ENCODE data around the gene KIAA2012.
A peak's percentile ranks its signal among the peaks of the same experiment; 100 is the strongest.

The KIAA2012 gene

DNA sequence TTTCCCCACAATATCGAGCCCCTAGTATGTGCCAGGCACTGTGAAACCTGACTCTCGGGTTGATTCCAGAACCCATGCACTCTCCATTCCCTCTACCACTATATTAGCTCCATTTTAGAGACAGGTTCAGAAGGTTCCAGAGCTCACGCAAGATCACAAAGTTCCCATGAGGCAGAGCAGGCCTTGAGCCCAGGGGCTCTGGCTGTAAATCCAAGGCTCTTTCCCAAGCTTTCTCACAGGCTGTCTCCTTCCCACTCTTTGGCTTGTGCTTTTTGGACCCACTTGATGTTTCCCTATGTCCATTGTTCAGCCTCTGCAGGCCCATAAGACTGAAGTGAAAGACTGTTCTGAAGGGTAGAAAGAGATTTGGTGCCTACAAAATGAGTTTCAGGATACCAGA is 15.7 kb downstream of the KIAA2012 start:
- DNase-seq, result no peak

DNA sequence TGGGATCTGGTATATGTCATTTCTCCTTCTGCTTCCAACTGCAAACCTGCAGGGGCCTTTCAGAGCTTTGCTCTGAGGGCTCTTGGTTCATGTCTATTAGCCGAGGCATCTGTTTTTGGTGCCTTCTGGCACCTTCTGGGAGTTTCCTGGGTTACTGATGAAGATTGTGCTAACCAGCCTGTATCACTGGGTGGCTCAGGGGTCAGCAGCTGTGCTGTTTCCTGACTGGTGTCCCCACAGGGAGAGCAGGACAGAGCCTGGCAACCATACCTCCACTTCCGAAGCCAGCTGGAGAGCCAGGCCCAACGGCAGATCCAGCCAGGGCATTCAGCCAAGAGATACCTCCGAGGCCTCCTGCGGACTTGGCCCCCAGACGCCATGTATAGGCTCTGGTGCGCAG is 17.5 kb downstream of the KIAA2012 start:
- DNase-seq, result no peak

DNA sequence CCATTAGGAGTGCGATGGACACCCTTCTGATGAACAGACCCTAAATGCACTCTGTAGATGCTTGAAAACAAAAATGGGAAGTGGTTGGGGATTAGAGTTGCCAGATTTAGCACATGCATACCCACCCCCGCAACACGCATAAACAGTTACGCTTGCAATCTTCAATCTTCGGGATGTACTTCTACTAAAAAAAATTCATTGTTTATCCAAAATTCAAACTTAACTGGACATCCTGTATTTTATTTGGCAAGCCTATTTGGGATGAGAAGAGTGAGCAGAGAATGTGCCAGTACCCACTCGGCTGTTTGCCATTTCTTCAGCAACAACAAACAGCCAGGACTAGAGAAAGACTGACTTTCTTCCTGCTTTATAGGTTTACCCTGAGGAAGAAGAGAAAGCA is 18.4 kb downstream of the KIAA2012 start:
- no peak for DNase-seq

DNA sequence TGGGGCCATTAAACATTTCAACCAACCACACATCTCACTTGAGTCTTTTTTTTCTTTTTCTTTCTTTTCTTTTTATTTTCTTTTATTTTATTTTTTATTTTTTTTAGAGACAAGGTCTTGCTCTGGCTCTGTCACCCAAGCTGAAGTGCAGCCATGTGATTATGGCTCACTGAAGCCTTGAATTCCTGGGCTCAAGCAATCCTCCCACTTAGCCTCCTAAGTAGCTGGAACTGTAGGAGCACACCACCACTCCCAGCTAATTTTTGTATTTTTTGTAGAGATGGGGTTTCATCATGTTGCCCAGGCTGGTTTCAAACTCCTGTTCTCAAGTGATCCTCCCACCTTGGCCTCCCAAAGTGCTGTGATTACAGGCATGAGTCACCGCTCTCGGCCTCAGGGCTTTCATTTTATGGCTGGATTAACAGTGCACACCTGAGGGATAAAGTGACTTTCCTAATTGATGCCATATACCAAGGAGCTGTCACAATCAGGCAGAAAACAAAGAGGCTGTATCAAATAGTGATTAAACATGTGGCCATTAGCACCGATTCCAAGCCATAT is 21.5 kb downstream of the KIAA2012 start:
- DNase-seq, result peak; percentile 89

GRCh38 chr2:202095235-202095634 is 22.2 kb downstream of the KIAA2012 start:
- DNase-seq, result no peak

DNA sequence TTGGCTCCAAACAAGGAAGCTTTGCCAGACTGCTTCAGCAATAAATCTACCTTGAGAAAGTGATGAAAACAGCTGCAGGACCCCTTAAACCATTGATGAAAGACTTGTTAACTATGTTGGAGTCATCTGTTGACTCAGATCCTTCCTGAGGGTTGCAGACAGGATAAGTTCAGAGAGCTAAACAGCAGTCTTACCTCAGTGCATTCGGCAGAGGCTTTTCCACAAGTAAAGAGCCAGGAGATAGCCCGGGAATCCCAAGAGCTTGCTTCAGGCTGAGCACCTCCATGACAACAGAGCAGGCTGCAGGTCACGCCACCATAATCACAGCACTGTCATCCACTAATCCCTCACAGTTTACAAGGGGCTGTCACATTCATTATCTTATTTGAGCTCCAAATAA is 23.7 kb downstream of the KIAA2012 start:
- DNase-seq, result peak; percentile 85

GRCh38 chr2:202098291-202098690 is 25.2 kb downstream of the KIAA2012 start:
- DNase-seq, result no peak

DNA sequence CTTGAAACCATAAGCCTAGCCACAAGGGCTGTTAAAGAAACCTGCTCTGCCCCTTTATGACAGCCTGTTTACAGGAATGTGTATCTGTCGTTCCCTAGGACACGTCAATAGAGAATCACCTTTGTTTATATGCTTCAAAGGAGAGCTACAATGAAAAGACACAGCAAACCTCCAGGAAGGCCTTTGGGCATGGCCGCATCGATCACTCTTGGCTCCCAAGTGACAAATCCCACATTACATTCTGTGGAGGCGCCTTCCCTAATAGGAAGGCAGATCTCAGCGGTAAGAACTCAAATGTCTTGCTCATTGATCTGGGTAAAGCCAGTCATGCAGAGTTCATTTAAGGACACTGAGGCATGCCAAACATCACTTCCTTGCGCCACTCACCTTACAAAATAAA is 26.5 kb downstream of the KIAA2012 start:
- no peak for DNase-seq

- no peak for DNase-seq
These were observed 27.1 kb downstream of the KIAA2012 start for GRCh38 chr2:202100176-202100575.

- no peak for DNase-seq
These were observed 28.0 kb downstream of the KIAA2012 start for GRCh38 chr2:202101026-202101579.

GRCh38 chr2:202102425-202103000 is 29.5 kb downstream of the KIAA2012 start:
- DNase-seq, result no peak

DNA sequence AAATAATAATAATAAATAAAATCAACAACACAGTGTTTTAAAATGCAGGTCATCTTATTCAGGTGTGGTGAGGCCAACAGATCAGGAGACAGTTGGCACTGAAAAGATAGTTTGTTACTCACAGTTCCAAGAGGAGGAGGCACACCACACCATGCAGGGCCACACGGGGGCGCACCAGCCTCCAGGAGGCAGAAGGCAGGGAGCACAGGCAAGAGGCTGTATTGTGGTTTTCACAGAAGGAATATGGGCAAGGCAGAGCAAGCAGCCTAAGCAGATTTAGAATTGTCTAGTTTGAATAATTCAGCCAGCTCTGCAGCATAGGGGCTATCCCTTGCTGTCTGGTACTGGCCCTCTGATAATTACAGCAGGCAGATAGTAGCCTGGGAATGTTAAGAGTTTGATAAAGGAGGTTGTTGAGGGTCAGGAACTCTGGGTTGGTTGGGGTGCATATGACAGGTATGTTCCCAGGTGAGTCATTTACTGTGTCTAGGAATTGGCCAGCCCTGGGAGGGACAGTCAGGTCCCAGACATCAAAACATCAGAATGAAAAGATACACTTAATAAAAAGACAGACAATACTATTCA is 31.3 kb downstream of the KIAA2012 start:
- DNase-seq, result peak; percentile 82

- DNase-seq, result no peak
These were observed 32.0 kb downstream of the KIAA2012 start for GRCh38 chr2:202105025-202105424.

DNA sequence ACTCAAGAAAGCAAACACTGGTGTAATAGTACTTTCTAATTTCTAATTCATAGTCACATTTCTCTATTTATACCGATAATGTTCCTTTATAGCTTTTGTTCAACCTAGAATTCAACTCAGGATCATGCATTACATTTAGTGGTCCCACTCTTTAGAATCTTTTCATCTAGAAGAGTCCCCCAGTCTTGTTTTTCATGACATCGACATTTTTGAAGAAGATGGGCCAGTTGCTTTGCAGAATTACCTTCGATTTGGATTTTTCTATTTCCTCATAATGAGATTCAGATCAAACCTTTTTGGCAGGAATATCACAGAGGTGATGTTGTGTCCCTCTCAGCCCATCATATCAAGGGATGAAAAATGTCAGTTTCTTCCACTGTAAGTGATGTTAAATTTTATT is 35.3 kb downstream of the KIAA2012 start:
- DNase-seq, result no peak

DNA sequence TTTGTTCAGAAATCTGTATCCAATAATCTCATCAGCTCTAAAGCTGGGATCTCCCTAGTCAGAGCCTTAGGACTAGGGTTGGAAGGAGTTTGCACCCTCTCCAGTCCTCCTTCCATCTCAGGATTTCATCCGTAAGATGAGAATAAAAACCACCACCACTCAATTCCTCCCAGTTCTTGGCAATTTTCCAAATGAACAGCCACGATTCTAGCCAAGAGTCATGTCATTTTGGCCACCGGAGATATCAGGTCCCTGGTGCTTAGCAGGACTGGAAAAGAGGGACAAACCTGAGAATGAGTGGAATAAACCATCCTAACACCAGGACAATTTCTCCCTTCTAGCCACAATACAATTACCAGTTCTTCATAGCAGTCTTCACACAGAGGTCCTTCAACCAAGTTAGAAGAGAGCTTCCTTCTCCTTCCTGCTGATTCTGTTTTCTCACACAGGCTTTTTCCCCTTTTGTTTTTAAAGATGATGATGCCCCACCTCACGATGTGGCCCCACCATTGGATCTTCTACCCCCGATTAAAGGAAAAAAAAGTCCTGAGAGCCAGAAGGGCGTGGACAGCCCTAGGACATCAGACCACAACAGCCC is 36.2 kb downstream of the KIAA2012 start:
- DNase-seq, result no peak

GRCh38 chr2:202109737-202110184 is 36.7 kb downstream of the KIAA2012 start:
- DNase-seq, result peak; percentile 61

DNA sequence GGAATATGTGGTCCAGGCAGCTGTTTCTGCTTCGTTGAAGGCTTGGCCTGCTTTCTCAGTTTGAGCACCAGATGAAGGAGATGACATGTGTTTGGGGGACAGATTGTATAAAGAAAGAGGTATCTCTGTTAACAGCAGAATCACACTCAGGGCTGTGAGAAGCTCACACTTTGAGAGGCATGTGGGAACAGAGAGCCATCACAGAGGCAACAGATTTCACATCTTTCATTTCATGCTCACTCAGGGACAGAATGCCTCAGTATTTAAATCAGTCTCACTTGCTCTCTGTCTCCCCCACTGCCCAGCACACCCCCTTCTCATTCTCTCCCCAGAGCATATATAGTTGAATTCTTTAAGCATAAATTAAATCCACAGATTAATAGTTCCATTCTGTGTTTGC is 37.4 kb downstream of the KIAA2012 start:
- DNase-seq, result no peak

DNA sequence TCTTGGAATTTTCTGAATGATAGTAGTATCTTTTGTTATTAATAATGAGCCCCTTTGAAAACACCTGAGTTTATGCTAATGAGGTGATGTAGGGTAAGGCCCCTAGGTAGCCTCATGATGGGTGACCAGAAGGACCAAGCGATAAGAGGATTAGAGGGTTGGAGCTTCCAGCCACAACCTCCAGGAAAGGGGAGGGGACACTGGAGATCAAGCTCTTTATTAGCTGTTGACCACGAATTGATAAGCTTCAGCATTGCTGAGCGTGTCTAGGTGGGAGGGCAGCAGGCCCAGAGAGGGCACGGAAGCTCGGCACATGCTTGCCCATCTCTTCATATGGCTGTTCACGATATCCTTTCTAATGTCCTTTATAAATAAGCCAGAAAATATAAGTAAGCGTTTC is 39.0 kb downstream of the KIAA2012 start:
- no peak for DNase-seq

DNA sequence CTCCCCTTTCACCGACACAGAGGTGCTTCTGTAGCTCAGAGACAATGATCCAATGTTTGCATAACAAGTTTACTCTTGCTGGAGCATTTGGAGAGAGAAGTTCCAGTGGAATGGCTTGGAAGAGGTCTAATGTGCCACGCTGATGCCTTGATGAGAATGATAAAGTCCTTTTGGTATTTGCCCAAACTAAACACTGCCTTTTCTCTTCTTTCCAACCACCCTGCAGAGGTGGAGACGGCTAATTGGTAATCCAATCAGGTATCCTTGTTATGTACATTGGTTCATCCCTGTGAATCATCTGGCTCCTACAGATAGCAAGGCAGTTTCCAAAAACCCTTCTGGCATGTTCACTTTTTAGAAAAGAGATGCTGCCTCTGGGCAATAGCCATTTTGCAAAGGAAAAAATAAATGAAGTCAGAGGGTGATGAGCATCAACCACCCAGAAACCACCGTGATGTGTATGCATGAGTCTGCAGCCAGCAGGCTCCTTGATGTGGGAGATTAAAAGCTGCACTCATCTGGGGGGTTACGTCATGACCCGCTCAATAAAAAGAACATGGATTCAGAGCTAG is 40.6 kb downstream of the KIAA2012 start:
- no peak for DNase-seq

GRCh38 chr2:202114291-202114690 is 41.2 kb downstream of the KIAA2012 start:
- DNase-seq, result no peak

- no peak for DNase-seq
These were observed 41.7 kb downstream of the KIAA2012 start for GRCh38 chr2:202114795-202115194.

- no peak for DNase-seq
These were observed 42.5 kb downstream of the KIAA2012 start for GRCh38 chr2:202115479-202115971.

DNA sequence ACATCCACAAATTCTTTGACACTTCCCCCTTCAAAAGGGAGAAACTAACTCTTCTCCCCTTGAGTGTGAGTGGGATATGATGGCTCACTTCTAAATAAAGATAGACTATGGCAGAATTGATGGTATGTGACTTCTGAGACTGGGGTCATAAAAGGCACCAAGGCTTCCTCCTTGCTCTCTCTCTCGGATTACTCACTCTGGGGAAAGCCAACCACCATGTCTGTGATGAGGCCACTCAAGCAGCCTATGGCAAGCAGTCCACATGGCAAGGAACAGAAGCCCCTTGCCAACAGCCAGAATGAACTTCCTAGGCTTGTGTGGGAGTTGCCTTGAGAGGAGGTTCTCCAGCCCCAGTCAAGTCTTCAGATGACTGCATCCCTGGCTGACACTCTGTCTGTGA is 43.6 kb downstream of the KIAA2012 start:
- no peak for DNase-seq

DNA sequence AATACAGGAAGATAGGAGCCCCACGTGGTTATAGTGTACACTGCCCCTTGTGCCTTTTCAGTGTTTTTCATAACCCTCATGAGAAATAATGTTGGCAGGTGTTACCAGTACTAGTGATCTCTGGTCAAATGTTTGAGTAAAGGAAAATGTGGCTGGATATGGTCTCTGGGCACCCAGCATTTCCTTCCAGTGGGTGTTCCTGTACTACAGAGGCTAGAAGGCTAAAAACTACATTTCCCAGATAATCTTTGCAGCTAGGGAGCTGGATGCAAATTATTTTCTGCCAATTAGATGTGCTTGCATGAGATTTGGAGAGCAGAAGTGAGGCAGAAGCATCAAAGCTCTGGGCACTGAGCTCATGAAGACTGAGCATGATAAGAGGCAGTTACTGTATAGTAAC is 45.1 kb downstream of the KIAA2012 start:
- no peak for DNase-seq

Measured in islet precursor cell (in vitro differentiated cells).